GM10266 (cell line): ENCODE data around the gene VASN.

Source experiments
- DNase-seq: peaks from one replicate; pipeline ENCODE4 v3.0.0; 2012; ENCODE audit errors: extremely low spot score
- TF ChIP-seq, protein P1 (sequence below): IDR thresholded peaks from 2 replicates; pipeline ENCODE4 v1.5.1; 2012; ENCODE audit warnings: mild to moderate bottlenecking, low read depth; ENCODE audit not compliant: control insufficient read depth, insufficient read depth; ENCODE audit errors: missing control alignments

VASN gene

DNA sequence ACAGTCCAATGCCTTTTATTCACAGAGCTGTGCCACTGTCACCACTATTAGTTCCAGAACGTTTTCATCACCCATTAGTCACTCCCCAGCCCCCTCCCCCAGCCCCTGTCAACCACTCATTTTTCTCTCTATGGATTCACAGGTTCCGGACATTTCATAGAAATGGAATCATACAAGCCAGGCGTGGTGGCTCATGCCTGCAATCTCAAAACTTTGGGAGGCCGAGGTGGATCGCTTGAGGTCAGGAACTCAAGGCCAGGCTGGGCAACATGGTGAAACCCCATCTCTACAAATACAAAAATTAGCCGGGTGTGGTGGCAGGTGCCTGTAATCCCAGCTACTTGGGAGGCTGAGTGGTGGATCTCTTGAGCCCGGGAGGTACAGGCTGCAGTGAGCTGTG, 19.8 kb upstream of the VASN start:
- no peak for DNase-seq
- TF ChIP-seq, protein P1, sequence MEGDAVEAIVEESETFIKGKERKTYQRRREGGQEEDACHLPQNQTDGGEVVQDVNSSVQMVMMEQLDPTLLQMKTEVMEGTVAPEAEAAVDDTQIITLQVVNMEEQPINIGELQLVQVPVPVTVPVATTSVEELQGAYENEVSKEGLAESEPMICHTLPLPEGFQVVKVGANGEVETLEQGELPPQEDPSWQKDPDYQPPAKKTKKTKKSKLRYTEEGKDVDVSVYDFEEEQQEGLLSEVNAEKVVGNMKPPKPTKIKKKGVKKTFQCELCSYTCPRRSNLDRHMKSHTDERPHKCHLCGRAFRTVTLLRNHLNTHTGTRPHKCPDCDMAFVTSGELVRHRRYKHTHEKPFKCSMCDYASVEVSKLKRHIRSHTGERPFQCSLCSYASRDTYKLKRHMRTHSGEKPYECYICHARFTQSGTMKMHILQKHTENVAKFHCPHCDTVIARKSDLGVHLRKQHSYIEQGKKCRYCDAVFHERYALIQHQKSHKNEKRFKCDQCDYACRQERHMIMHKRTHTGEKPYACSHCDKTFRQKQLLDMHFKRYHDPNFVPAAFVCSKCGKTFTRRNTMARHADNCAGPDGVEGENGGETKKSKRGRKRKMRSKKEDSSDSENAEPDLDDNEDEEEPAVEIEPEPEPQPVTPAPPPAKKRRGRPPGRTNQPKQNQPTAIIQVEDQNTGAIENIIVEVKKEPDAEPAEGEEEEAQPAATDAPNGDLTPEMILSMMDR, result no peak

- TF ChIP-seq, protein P1, result no peak
- DNase-seq, result no peak
Observed at GRCh38 chr16:4352843-4353242, 18.8 kb upstream of the VASN start.

GRCh38 chr16:4353675-4354074, 18.0 kb upstream of the VASN start:
- no peak for DNase-seq
- TF ChIP-seq, protein P1, result no peak

DNA sequence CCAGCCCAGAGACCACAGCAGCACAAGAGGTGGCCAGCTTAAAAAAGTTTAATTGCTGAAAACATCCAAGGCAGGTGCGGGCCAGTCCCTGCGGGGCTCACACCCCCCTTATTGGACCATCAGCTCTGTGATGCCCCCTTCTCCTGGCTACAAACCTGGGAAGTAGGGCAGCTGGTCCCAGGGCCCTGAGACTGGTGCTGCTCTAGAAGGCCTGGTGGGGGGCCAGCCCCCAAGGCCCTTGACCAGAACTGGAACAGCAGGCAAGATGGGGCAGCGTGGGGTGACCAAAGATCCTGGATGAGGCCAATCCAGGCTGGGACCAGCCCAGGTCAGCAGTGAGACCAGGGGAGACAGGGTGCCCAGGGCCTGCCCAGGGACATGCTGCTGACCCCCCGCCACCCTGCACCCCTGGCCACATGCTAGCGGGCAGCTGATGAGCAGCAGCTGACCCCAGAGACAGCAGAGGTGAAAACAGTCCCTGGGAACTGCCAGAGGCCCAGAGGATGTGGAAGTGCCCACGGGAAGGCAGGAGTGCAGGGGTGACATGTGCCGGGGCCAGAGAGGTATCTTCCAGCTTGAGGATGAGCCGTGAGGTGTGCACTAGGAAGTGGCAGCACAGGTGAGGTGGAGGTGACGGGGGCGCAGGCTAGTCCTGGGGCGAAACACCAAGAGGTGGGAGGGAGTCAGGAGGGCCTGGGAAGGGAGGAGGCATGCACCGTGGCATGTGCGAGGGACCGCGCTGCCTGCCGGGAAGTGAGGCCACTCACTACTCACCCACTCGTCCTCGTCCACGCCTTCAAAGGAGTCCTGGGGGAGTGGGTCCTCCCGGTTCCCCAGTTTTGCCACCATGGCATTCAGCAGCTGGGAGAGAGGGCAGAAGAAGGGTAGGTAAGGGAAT, 16.9 kb upstream of the VASN start:
- no peak for DNase-seq
- TF ChIP-seq, protein P1, result no peak

GRCh38 chr16:4356820-4357219, 14.8 kb upstream of the VASN start:
- no peak for DNase-seq
- TF ChIP-seq, protein P1, result no peak

DNA sequence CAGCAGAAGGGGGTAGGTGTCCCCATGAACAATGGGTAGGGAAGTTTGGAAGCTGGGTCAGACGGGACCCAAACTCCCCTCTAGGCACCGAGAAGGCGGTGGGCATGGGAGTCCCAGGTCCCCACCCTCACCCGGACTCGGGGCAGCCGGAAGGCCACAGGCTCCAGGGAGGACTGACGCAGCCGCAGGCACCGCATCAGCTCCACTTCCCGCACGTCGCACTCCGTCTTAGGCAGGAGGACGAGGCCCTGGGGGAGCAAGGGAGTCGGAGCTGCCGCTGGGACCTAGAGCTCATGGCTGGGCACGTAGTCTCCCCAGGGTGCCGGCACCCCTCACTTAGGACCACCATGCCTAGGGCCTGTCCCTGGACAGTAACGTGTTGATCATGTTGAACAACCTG, 13.4 kb upstream of the VASN start:
- TF ChIP-seq, protein P1, result no peak
- DNase-seq, result no peak

GRCh38 chr16:4358831-4359561, 12.7 kb upstream of the VASN start:
- TF ChIP-seq, protein P1, result peak; percentile 85
- peak; percentile 70 for DNase-seq
